ENCODE data around the gene BAG5.
"Not testable (repeated sequence)": the region's sequence is repeated elsewhere in the genome, so short reads cannot be mapped to it uniquely, and the experiment has no call there.

DNA sequence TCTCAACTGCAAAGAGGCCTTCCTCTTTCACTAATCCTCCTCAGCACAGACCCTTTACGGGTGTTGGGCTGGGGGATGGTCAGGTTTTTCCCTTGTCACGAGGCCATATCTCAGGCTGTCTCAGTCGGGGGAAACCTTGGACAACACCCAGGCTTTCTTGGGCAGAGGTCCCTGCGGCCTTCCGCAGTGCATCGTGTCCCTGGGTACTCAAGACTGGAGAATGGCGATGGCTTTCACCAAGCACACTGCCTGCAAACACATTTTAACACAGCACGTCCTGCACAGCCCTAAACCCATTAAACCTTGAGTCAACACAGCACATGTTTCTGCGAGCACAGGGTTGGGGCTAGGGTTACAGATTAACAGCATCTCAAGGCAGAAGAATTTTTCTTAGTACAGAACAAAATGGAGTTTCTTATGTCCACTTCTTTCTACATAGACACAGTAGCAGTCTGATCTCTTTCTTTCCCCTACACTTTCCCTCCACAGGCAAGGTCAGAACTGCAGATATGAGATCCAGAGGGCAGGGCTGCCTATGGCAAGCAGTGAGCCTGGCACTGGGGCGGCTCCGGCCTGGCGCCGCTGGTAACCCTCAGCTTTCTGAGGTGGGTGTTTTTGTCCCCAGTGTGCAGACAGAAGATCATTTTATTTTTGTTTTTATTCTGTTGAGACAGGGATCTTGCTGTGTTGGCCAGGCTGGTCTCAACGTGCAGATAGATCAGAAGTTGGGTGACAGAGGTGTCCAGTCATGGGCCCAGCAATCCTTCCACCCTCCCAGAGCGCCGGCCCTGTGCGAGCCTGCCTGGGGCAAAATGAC is 36.8 kb downstream of the BAG5 start:
- TF ChIP-seq, protein P1, sequence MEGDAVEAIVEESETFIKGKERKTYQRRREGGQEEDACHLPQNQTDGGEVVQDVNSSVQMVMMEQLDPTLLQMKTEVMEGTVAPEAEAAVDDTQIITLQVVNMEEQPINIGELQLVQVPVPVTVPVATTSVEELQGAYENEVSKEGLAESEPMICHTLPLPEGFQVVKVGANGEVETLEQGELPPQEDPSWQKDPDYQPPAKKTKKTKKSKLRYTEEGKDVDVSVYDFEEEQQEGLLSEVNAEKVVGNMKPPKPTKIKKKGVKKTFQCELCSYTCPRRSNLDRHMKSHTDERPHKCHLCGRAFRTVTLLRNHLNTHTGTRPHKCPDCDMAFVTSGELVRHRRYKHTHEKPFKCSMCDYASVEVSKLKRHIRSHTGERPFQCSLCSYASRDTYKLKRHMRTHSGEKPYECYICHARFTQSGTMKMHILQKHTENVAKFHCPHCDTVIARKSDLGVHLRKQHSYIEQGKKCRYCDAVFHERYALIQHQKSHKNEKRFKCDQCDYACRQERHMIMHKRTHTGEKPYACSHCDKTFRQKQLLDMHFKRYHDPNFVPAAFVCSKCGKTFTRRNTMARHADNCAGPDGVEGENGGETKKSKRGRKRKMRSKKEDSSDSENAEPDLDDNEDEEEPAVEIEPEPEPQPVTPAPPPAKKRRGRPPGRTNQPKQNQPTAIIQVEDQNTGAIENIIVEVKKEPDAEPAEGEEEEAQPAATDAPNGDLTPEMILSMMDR (conservative IDR thresholded peaks at IDR 0.05; ENCODE audit: low read length) = not testable (repeated sequence)
- TF ChIP-seq EZH2phosphoT487 (IDR thresholded peaks at IDR 0.05; ENCODE audit: borderline replicate concordance) = not testable (repeated sequence)

Data from Loucy (cell line).